ENCODE measurements around the gene CDRT4. TPM values are rescaled to one million over a fixed set of nuclear protein-coding genes. Genes with fewer than 3 reads are reported as not detected.

Gene CDRT4
- 1 to 10 TPM; 6.1 to 6.2 TPM for total RNA-seq

DNA sequence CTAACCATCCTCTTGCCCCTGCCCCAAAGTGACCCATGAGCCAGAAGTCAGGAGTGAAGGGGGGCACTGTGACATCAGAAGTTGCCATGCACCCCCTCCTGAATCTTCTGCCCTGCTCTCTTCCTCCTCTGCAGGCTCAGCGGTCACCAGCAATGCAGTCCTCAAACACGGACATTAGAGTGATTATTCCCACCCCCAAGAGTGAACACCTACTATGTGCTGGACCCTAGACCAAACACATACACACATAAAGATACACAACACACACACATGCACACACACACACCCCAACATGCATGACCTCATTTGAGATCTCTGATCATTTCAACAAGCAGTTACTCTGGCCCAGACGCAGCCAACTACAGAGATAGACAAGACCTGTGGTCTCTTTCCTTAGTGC, at the start of gene CDRT4:
Gene CDRT4 (minus strand): TSS at position 30 of the 400 bp plus-strand sequence. CDS start 27,383 bp downstream, outside the sequence.
- Mint-ChIP-seq H3K27ac (no peak within 1 kb of the TSS), H3K4me1 (ENCODE audit: low read depth) (no peaks in the 10 kb centered on the region), H3K9me3 (ENCODE audit: insufficient read depth) (no peaks in the 10 kb centered on the region), H3K4me3 (no peak within 1 kb of the TSS), H3K36me3 (ENCODE audit: low read depth) (peaks cover 6% of the 10 kb centered on the region), H3K27me3 (ENCODE audit: low read depth) (no peaks in the 10 kb centered on the region)
- DNase-seq (no peak), ATAC-seq (no peak)
- ChIA-PET CTCF (no interaction called here), POLR2A (no interaction called here)

DNA sequence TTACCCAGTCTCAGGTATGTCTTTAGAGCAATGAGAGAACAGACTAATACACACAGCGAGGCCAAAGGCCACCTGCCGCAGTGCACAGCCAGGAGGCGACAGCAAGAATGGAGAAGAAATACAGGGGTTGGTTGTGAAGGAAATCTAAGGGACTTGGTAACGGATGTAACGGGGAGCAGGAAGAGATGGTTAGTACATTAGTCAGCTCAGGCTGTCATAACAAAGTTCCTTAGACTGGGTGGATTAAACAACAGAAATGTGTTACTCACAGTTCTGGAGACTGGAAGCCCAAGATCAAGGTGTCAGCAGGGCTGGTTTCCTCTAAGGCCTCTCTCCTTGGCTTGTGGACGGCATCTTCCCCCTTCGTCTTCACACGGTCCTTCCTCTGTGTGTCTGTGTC, 48.7 kb upstream of the CDRT4 start:
- Mint-ChIP-seq H3K4me1 (ENCODE audit: low read depth) (peaks cover 4% of the 10 kb centered on the region), H3K9me3 (ENCODE audit: insufficient read depth) (no peaks in the 10 kb centered on the region), H3K27ac (no peak overlapping the region), H3K36me3 (ENCODE audit: low read depth) (peaks cover 19% of the 10 kb centered on the region), H3K4me3 (no peak overlapping the region), H3K27me3 (ENCODE audit: low read depth) (no peaks in the 10 kb centered on the region)
- ChIA-PET POLR2A (no interaction called here), CTCF (interaction anchor here (1.2 to 3.0 kb wide), 2 partner anchors 13 to 259 kb away, joined by 3 to 12 read pairs; no protein-coding TSS in a partner anchor)
- DNase-seq (no peak), ATAC-seq (no peak)

DNA sequence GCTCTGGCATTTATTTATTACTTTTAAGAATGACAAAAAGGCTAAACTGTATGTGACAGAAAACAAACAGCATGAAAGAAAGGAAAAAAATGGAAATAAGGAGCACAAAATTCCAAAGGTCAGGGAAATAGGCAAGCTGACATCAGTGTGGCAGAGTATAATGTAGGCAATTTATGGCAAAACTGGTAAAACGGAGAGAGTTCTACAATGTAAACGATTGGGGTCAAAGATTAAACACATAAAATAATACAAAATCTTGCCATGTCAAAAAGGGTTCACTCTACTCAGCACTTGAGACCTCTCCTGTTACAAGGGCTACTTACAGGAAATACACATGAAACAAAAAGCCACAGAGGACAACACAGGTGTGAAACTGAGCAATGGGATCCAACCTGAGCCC, 47.0 kb upstream of the CDRT4 start:
- Mint-ChIP-seq H3K27ac (no peak overlapping the region), H3K9me3 (ENCODE audit: insufficient read depth) (no peaks in the 10 kb centered on the region)
- POLR2A ChIA-PET: no interaction called here

DNA sequence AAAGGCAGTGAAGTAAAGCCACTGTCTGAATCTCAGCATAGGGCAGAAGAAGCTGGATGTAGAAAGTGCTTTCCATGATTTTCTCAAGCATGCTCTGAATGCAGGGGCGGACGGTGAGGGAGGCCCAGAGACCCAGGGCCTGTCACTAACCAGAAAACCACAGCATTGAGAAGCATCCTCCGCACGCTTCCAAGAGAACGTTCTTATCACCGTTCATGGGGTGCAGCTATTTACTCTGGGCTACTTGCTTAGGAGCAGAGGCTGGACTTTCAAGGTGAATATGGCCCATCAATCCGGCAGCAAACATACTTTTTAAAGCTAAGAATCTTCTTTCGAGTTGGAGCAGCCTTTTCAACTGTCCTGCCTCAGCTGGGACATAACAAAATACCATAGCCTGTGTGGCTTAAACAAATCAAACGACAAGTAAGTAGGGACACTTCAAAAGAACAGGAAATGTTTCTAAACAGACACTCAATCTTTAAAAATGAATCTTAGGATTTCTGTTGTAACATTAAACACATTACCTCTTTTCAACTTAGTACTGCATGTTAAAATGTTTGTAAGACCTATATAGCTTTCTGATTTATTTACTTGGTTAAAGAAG, 46.5 kb upstream of the CDRT4 start:
- DNase-seq (no peak), ATAC-seq (no peak)
- no peaks in the 10 kb centered on the region for H3K27me3 Mint-ChIP-seq (ENCODE audit: low read depth)
- no peak overlapping the region for H3K27ac Mint-ChIP-seq
- H3K36me3 Mint-ChIP-seq (ENCODE audit: low read depth): peaks cover 24% of the 10 kb centered on the region
- H3K4me3 Mint-ChIP-seq: no peak overlapping the region
- no peaks in the 10 kb centered on the region for H3K9me3 Mint-ChIP-seq (ENCODE audit: insufficient read depth)
- CTCF ChIA-PET: interaction anchor here (0.5 to 2.1 kb wide), 2 partner anchors 11 to 310 kb away, joined by 3 to 8 read pairs; no protein-coding TSS in a partner anchor
- peaks cover 4% of the 10 kb centered on the region for H3K4me1 Mint-ChIP-seq (ENCODE audit: low read depth)
- POLR2A ChIA-PET: no interaction called here

More for the DNA sequence above, 47.0 kb upstream of the CDRT4 start:
- H3K4me1 Mint-ChIP-seq (ENCODE audit: low read depth): peaks cover 4% of the 10 kb centered on the region
- DNase-seq: no peak
- no peak for ATAC-seq
- H3K27me3 Mint-ChIP-seq (ENCODE audit: low read depth): no peaks in the 10 kb centered on the region
- no peak overlapping the region for H3K4me3 Mint-ChIP-seq
- peaks cover 25% of the 10 kb centered on the region for H3K36me3 Mint-ChIP-seq (ENCODE audit: low read depth)
- CTCF ChIA-PET: interaction anchor here (0.5 to 2.1 kb wide), 2 partner anchors 11 to 310 kb away, joined by 3 to 8 read pairs; no protein-coding TSS in a partner anchor

DNA sequence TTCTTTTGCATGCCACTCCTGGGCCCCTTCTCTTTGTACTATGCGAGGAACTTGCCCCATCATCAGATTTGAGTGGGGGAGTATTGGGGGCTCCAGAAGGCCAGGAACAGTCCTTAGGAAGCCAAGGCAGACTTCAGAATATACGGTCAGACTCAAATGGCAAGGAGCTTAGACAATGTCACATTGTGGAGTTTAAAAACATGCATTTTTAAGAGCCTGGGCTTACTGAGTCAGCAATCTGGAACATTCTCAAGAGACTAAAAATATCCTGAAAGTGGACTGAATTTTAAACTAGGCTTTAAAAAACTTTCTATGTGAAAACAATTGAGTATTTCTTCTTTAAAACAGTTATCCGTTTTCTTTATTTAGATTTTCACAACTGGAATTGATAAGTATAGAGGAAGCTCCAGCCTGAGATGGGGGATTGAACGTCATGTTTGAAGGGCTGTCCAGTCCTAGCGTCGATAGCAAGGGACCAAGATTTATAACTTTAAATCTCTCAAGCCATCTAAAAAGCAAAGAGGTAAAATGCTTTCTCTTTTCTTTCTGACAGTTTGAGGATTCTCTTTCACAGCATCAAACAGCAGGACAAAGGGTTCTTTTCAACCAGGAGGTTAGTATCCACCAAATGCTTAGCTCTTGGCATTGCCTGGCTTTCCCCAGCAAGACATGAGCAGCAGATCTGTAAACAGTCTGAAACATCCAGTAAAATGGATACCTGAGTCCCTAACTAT, 45.8 kb upstream of the CDRT4 start:
- CTCF ChIA-PET: interaction anchor here (2.1 kb wide), 1 partner anchor 10 kb away, joined by 8 read pairs; no protein-coding TSS in a partner anchor
- H3K9me3 Mint-ChIP-seq (ENCODE audit: insufficient read depth): no peaks in the 10 kb centered on the region
- H3K4me1 Mint-ChIP-seq (ENCODE audit: low read depth): peaks cover 4% of the 10 kb centered on the region
- no peak overlapping the region for H3K27ac Mint-ChIP-seq
- POLR2A ChIA-PET: no interaction called here
- H3K27me3 Mint-ChIP-seq (ENCODE audit: low read depth): no peaks in the 10 kb centered on the region
- H3K36me3 Mint-ChIP-seq (ENCODE audit: low read depth): peaks cover 22% of the 10 kb centered on the region
- no peak for DNase-seq
- H3K4me3 Mint-ChIP-seq: no peak overlapping the region
- no peak for ATAC-seq

DNA sequence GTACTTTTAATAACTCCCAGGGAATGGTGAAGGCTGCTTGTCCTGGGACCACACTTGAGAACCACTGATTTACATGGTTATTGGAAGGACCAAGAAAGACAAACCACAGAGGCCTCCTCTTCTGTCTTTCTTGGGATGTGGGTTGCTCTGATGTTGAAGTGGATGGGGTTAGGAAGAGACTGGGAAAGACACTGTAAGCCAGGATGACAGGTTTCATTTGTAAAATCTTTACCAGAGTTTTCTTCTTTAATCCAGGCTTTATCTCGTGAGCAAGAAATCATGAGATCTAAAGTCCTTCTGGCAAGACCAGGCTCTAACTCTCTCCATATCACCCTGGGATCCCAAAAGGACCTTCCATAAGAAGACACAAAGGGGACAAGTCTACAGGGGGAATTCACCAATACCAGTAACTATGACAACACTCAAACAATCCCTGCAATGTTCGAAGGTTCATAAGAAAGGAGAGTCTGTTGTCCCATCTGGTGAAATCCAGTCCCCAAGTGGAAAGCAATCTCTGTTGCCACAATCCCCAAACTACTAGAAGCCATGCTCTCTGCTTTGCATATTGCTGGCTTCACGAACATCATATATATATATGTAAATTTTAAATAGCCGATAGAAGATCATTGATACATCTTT, 44.8 kb upstream of the CDRT4 start:
- ATAC-seq: no peak
- Mint-ChIP-seq H3K36me3 (ENCODE audit: low read depth) (peaks cover 24% of the 10 kb centered on the region), H3K27me3 (ENCODE audit: low read depth) (no peaks in the 10 kb centered on the region), H3K27ac (no peak overlapping the region), H3K4me3 (no peak overlapping the region), H3K4me1 (ENCODE audit: low read depth) (peaks cover 4% of the 10 kb centered on the region), H3K9me3 (ENCODE audit: insufficient read depth) (no peaks in the 10 kb centered on the region)
- ChIA-PET POLR2A (no interaction called here), CTCF (no interaction called here)
- no peak for DNase-seq

DNA sequence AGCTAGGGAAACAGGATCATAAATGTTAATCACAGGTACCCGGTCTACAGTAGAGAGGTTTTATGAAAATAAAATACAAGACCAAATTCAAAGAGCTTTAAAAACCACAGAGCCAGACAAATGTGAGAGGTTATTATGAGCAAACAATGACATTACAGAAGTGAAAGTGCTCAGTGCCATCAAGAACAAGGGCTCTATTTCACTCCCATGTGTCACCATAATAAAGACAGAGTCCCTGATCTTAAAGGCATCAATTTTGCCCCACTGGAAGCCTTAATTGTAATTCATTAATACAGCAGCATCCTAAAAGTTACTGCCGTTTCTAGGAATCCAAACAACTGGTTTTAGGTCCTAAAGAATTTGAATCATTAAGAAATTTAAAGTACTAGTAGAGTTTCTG, 43.7 kb upstream of the CDRT4 start:
- Mint-ChIP-seq H3K9me3 (ENCODE audit: insufficient read depth) (no peaks in the 10 kb centered on the region), H3K4me1 (ENCODE audit: low read depth) (peaks cover 4% of the 10 kb centered on the region), H3K36me3 (ENCODE audit: low read depth) (peaks cover 28% of the 10 kb centered on the region), H3K27ac (no peak overlapping the region), H3K27me3 (ENCODE audit: low read depth) (no peaks in the 10 kb centered on the region), H3K4me3 (no peak overlapping the region)
- POLR2A ChIA-PET: no interaction called here
- ATAC-seq: no peak
- CTCF ChIA-PET: interaction anchor here (0.7 kb wide), 1 partner anchor 8 kb away, joined by 4 read pairs; no protein-coding TSS in a partner anchor
- DNase-seq: no peak

DNA sequence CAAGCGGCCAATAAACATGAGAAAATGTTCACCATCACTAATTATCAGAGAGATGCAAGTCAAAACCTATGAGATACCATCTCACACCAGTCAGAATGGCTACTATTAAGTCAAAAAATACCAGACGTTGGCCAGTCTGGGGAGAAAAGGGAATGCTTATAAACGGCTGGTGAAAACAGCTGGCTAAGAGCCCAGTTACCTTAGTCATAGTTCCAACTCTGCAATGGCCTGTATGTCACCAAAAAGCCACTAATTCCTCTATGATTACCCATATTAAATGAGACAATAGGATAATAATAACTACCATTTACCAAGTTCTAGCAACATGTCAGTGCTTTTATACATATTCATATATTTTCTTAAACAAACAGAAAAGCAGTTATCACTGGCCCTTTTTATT, 42.9 kb upstream of the CDRT4 start:
- H3K36me3 Mint-ChIP-seq (ENCODE audit: low read depth): peaks cover 21% of the 10 kb centered on the region
- POLR2A ChIA-PET: no interaction called here
- DNase-seq (no peak), ATAC-seq (no peak)
- H3K4me1 Mint-ChIP-seq (ENCODE audit: low read depth): peaks cover 4% of the 10 kb centered on the region
- no peak overlapping the region for H3K27ac Mint-ChIP-seq
- no peaks in the 10 kb centered on the region for H3K27me3 Mint-ChIP-seq (ENCODE audit: low read depth)
- CTCF ChIA-PET: interaction anchor here (0.7 kb wide), 1 partner anchor 7 kb away, joined by 4 read pairs; no protein-coding TSS in a partner anchor
- H3K9me3 Mint-ChIP-seq (ENCODE audit: insufficient read depth): no peaks in the 10 kb centered on the region
- H3K4me3 Mint-ChIP-seq: no peak overlapping the region

DNA sequence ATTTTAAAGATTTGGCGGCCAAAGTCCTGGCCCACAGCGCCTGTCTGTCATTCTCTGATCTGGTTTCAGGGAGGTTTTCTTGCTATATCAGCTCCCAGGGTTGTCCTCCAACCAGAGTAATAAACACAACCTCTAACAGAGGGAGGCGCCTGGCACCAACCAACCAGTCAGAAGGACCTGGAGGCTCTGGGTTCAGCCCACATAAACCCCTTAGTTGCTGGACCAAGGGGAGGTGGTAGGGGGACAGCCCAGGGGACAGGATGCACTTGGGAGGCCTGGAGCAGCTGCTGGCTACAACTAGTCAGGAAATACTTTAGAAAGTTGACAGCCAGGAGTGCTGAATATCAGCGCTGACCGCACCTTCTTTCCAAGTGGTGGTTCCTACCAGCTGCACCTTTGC, 41.7 kb upstream of the CDRT4 start:
- H3K27ac Mint-ChIP-seq: no peak overlapping the region
- DNase-seq (no peak), ATAC-seq (no peak)
- H3K27me3 Mint-ChIP-seq (ENCODE audit: low read depth): no peaks in the 10 kb centered on the region
- POLR2A ChIA-PET: no interaction called here
- H3K36me3 Mint-ChIP-seq (ENCODE audit: low read depth): peaks cover 21% of the 10 kb centered on the region
- CTCF ChIA-PET: no interaction called here
- H3K4me1 Mint-ChIP-seq (ENCODE audit: low read depth): no peaks in the 10 kb centered on the region
- H3K9me3 Mint-ChIP-seq (ENCODE audit: insufficient read depth): no peaks in the 10 kb centered on the region
- no peak overlapping the region for H3K4me3 Mint-ChIP-seq

DNA sequence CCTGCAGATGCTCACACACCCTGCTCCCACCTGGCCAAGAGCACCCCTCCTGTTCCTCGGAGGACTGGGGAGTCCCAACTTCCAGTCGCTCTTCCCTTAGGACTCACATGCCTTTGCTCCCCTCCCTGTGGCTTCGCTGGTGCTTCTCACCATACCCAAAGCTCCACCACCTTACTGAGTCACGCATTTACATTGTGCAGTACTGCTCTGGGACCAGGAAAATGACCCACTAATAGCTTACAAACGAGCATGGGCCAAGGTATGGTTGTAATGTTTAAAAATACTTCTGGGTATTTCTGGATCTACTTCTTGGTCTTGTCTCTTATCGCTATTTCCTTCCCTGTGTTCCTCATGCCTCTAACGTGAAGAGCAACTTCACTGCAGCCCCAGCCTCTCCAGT, 41.0 kb upstream of the CDRT4 start:
- POLR2A ChIA-PET: no interaction called here
- no peak overlapping the region for H3K4me3 Mint-ChIP-seq
- DNase-seq (no peak), ATAC-seq (no peak)
- H3K36me3 Mint-ChIP-seq (ENCODE audit: low read depth): peaks cover 21% of the 10 kb centered on the region
- no peaks in the 10 kb centered on the region for H3K9me3 Mint-ChIP-seq (ENCODE audit: insufficient read depth)
- H3K27me3 Mint-ChIP-seq (ENCODE audit: low read depth): no peaks in the 10 kb centered on the region
- H3K4me1 Mint-ChIP-seq (ENCODE audit: low read depth): no peaks in the 10 kb centered on the region
- H3K27ac Mint-ChIP-seq: no peak overlapping the region
- CTCF ChIA-PET: no interaction called here

DNA sequence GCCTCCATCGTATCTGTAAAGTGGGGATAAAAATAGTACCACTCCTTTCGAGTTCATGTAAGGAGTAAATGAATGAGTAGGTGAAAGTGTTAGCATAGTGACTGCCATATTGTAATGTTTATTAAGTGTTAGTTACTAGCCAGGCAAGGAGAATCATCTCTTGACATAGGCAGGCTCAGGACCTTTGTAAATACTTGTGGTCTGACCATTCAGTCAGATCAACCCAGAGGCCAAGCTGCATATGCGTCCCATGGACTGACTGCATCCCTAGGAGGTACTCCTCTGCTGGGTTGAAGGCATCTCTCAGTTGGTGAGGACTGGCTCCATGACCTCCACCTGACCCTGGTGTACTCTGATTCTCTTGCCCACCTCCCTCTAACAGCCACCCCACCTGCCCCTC, 40.5 kb upstream of the CDRT4 start:
- POLR2A ChIA-PET: no interaction called here
- H3K9me3 Mint-ChIP-seq (ENCODE audit: insufficient read depth): no peaks in the 10 kb centered on the region
- H3K4me3 Mint-ChIP-seq: no peak overlapping the region
- peaks cover 3% of the 10 kb centered on the region for H3K4me1 Mint-ChIP-seq (ENCODE audit: low read depth)
- H3K36me3 Mint-ChIP-seq (ENCODE audit: low read depth): peaks cover 21% of the 10 kb centered on the region
- H3K27ac Mint-ChIP-seq: no peak overlapping the region
- ATAC-seq (no peak), DNase-seq (no peak)
- CTCF ChIA-PET: no interaction called here
- no peaks in the 10 kb centered on the region for H3K27me3 Mint-ChIP-seq (ENCODE audit: low read depth)

DNA sequence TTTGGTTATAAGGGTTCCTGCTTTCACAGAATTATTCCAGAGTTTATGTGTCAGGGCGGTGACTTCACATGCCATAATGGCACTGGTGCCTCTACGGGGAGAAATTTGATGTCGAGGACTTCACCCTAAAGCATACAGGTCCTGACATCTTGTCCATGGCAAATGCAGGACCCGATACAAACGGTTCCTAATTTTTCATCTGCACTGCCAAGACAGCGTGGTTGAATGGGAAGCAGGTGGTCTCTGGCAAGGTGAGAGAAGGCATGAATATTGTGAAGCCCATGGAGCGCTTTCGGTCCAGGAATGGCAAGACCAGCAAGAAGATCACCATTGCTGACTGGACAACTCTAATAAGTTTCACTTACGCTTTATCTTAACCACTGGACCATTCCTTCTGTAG, 39.6 kb upstream of the CDRT4 start:
- no peaks in the 10 kb centered on the region for H3K9me3 Mint-ChIP-seq (ENCODE audit: insufficient read depth)
- ChIA-PET POLR2A (no interaction called here), CTCF (no interaction called here)
- DNase-seq: no peak
- no peaks in the 10 kb centered on the region for H3K27me3 Mint-ChIP-seq (ENCODE audit: low read depth)
- ATAC-seq: no peak
- H3K27ac Mint-ChIP-seq: no peak overlapping the region
- H3K4me1 Mint-ChIP-seq (ENCODE audit: low read depth): peaks cover 9% of the 10 kb centered on the region
- peaks cover 24% of the 10 kb centered on the region for H3K36me3 Mint-ChIP-seq (ENCODE audit: low read depth)
- H3K4me3 Mint-ChIP-seq: no peak overlapping the region
